Naive thymus-derived CD4-positive, alpha-beta T cell (primary cell): ENCODE measurements around the gene IFI27. TPM values are rescaled to one million over a fixed set of nuclear protein-coding genes. Genes with fewer than 3 reads are reported as not detected.
"Not testable (repeated sequence)": the region's sequence is repeated elsewhere in the genome, so short reads cannot be mapped to it uniquely, and the experiment has no call there.

ENCODE experiments used
- ATAC-seq: fragments of 150-1000 bp; cut with Tn5 transposase; 2 replicates; pipeline ENCODE4 v1.10.0; 2021; ENCODE audit warnings: mild to moderate bottlenecking, moderate library complexity
- CTCF ChIA-PET: fragments of 350-600 bp; sonication (Branson Sonifier 250); formaldehyde crosslinking; loops from one replicate; lab custom pipeline; 2021; ENCODE audit warnings: antibody characterized with exemption; lab: Charles Lee
- POLR2A ChIA-PET: fragments of 350-600 bp; sonication (Branson Sonifier 250); formaldehyde crosslinking; loops from one replicate; lab custom pipeline; 2021; ENCODE audit warnings: antibody characterized with exemption, inconsistent platforms; lab: Charles Lee
- DNase-seq, 9 donors: peaks; one replicate each; pipeline versions ENCODE4 v3.0.0 to v3.0.0-alpha.2; 2020 to 2022; ENCODE audit warnings: mixed read lengths in 1 of 9
- H3K27ac ChIP-seq: one replicate; pipeline ENCODE4 v1.7.0; 2013; ENCODE audit warnings: mild to moderate bottlenecking, low read depth, low read length, moderate library complexity
- H3K27me3 ChIP-seq, 2 donors: one replicate each; pipeline ENCODE4 v1.7.0; 2013; ENCODE audit warnings: low read length in 2 of 2, mild to moderate bottlenecking in 2 of 2, moderate library complexity in 2 of 2; ENCODE audit not compliant: control insufficient read depth in 2 of 2, insufficient read depth in 2 of 2
- H3K36me3 ChIP-seq, 3 experiments: 1 replicate in 2 of 3; 2 replicates in 1 of 3; pipeline ENCODE4 v1.7.0; 2013; ENCODE audit warnings: low read length in 3 of 3, mild to moderate bottlenecking in 3 of 3, moderate library complexity in 1 of 3; ENCODE audit not compliant: insufficient read depth in 3 of 3, control insufficient read depth in 2 of 3
- H3K4me1 ChIP-seq, 2 donors: one replicate each; pipeline ENCODE4 v1.7.0; 2013; ENCODE audit warnings: low read length in 2 of 2, mild to moderate bottlenecking in 2 of 2, moderate library complexity in 1 of 2; ENCODE audit not compliant: control insufficient read depth in 2 of 2, insufficient read depth in 2 of 2
- H3K4me3 ChIP-seq: 2 replicates; pipeline ENCODE4 v1.7.0; 2013; ENCODE audit warnings: mild to moderate bottlenecking, low read length
- H3K9me3 ChIP-seq, 3 experiments: 1 replicate in 2 of 3; 2 replicates in 1 of 3; pipeline ENCODE4 v1.7.0; 2013; ENCODE audit warnings: low read length in 3 of 3; ENCODE audit not compliant: control insufficient read depth in 2 of 3
- H3K27ac Mint-ChIP-seq, 9 donors: one replicate each; pipeline ENCODE4 v1.8.0; 2020 to 2022; ENCODE audit warnings: mixed read lengths in 9 of 9, mild to moderate bottlenecking in 8 of 9, moderate library complexity in 5 of 9, inconsistent platforms in 2 of 9
- H3K27me3 Mint-ChIP-seq, 5 donors: one replicate each; pipeline ENCODE4 v1.8.0; 2021 to 2022; ENCODE audit warnings: mixed read lengths in 5 of 5, mild to moderate bottlenecking in 1 of 5
- H3K36me3 Mint-ChIP-seq, 5 donors: one replicate each; pipeline ENCODE4 v1.8.0; 2020 to 2022; ENCODE audit warnings: mixed read lengths in 5 of 5, mild to moderate bottlenecking in 3 of 5, inconsistent platforms in 1 of 5
- H3K4me1 Mint-ChIP-seq, 7 donors: one replicate each; pipeline ENCODE4 v1.8.0; 2020 to 2022; ENCODE audit warnings: mixed read lengths in 7 of 7, mild to moderate bottlenecking in 3 of 7, inconsistent platforms in 1 of 7
- H3K4me3 Mint-ChIP-seq, 10 donors: one replicate each; pipeline ENCODE4 v1.8.0; 2020 to 2022; ENCODE audit warnings: mild to moderate bottlenecking in 10 of 10, mixed read lengths in 10 of 10, moderate library complexity in 6 of 10, inconsistent platforms in 2 of 10
- H3K9me3 Mint-ChIP-seq, 11 donors: one replicate each; pipeline ENCODE4 v1.8.0; 2020 to 2022; ENCODE audit warnings: mixed read lengths in 11 of 11, mild to moderate bottlenecking in 4 of 11, inconsistent platforms in 1 of 11, moderate library complexity in 1 of 11
- intact Hi-C, 2 donors: fragments of 100-400 bp; cut with micrococcal nuclease; formaldehyde crosslinking; loops; one replicate each; pipeline ENCODE4 v1.15.1; 2023
- polyA plus RNA-seq, 2 donors: library from polyadenylated mRNA; unstranded; fragments of 300-500 nt; fragmentation: Illumina TruSeq; gene quantifications; one replicate each; pipeline ENCODE4 v1.2.3, GENCODE V29; 2021
- total RNA-seq, 6 experiments: library from RNA in 5 of 6; stranded (reverse) in 5 of 6; gene quantifications; 1 replicate in 5 of 6; 2 replicates in 1 of 6; pipeline ENCODE4 v1.2.3 and lab custom pipeline; 2021 to 2026

Gene IFI27
- 100 to 1,000 TPM in 1 of 5 experiments, 1 to 10 TPM in 1, under 1 TPM in 1, not detected in 2; 1.00 to 221 (median 2.9) TPM for total RNA-seq
- under 1 TPM in 1 of 2 donors, not detected in 1; 0.74 TPM for polyA plus RNA-seq
- not detected for total RNA-seq (lab: John Stamatoyannopoulos, UW)

- CTCF ChIA-PET, result no interaction called here
- peak within 1 kb of the TSS in 1 of 9 donors; percentile 88 for H3K27ac Mint-ChIP-seq
- peak within 1 kb of the TSS in 1 of 10 donors; percentile 84 for H3K4me3 Mint-ChIP-seq
- DNase-seq, result no peak
- H3K36me3 Mint-ChIP-seq, result peaks cover 0 to 5% (median 0%) of the 10 kb centered on the region in 5 donors
- H3K36me3 ChIP-seq, result no peaks in the 10 kb centered on the region
- H3K9me3 Mint-ChIP-seq, result no peaks in the 10 kb centered on the region
- H3K27me3 ChIP-seq, result no peaks in the 10 kb centered on the region
- H3K27me3 Mint-ChIP-seq, result peaks cover 2 to 9% (median 5%) of the 10 kb centered on the region in 5 donors
- POLR2A ChIA-PET, result no interaction called here
- ATAC-seq, result no peak
- H3K9me3 ChIP-seq, result no peaks in the 10 kb centered on the region
- H3K27ac ChIP-seq, result no peak within 1 kb of the TSS
- H3K4me1 Mint-ChIP-seq, result peaks cover 0 to 42% (median 0%) of the 10 kb centered on the region in 7 donors
- H3K4me1 ChIP-seq, result no peaks in the 10 kb centered on the region
- intact Hi-C loops, result no loop called here
- H3K4me3 ChIP-seq, result no peak within 1 kb of the TSS
Observed at GRCh38 chr14:94110552-94111181, at the start of gene IFI27. Gene IFI27 (plus strand): TSS chr14:94110736.

GRCh38 chr14:94062344-94062940 is 48.1 kb upstream of the IFI27 start:
- H3K27me3 Mint-ChIP-seq, result no peaks in the 10 kb centered on the region
- peaks cover 26 to 51% of the 10 kb centered on the region in 2 donors for H3K4me1 ChIP-seq
- DNase-seq (no peak), ATAC-seq (no peak)
- peak overlapping the region in 1 of 10 donors; percentile 29 for H3K4me3 Mint-ChIP-seq
- H3K9me3 Mint-ChIP-seq, result peaks cover 0 to 7% (median 0%) of the 10 kb centered on the region in 11 donors
- H3K4me3 ChIP-seq, result no peak overlapping the region
- no peaks in the 10 kb centered on the region for H3K9me3 ChIP-seq
- CTCF ChIA-PET, result interaction anchor here (1.5 kb wide), 1 partner anchor 27 kb away, joined by 3 read pairs; no protein-coding TSS in a partner anchor
- H3K36me3 Mint-ChIP-seq, result peaks cover 6 to 84% (median 45%) of the 10 kb centered on the region in 5 donors
- H3K4me1 Mint-ChIP-seq, result peaks cover 55 to 99% (median 93%) of the 10 kb centered on the region in 7 donors
- no peaks in the 10 kb centered on the region for H3K27me3 ChIP-seq
- intact Hi-C loops, result loop anchor here in 1 of 2 donors (2.0 kb wide), 1 partner anchor 16 kb away; no protein-coding TSS in a partner anchor
- no peak overlapping the region for H3K27ac ChIP-seq
- peak overlapping the region in 3 of 9 donors; percentile 9 to 65 (median 25) for H3K27ac Mint-ChIP-seq
- H3K36me3 ChIP-seq, result peaks cover 36 to 56% (median 50%) of the 10 kb centered on the region in 3 experiments
- POLR2A ChIA-PET, result no interaction called here

DNA sequence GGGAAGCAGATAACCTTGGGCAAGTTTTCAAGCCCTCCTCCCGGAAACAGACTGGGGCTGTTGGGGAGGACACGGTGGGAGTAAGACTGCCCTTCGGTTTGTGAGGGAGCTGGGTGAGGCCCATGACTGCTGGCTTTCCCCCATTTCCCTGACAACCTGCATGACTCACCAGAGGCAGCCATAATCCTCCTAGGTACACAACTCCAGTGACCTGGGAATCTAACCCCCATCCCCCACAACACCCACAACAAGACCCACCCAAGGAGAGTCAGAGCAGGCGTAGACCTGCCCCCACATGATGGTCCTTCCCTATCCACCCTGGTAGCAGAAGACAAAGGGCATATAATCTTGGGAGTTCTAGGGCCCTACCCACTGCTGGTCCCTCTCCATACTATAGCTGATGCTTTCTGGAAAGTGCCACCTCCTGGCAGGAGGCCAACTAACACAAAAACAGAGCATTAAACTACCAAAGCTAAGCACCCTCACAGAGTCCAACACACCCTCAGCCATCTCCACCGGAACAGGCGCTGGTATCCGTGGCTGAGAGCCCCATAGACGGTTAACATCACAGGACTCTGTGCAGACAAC is 44.4 kb upstream of the IFI27 start:
- peaks cover 12 to 21% (median 16%) of the 10 kb centered on the region in 3 experiments for H3K36me3 ChIP-seq
- no peak overlapping the region for H3K4me3 ChIP-seq
- Mint-ChIP-seq H3K27me3 (no peaks in the 10 kb centered on the region), H3K36me3 (peaks cover 16 to 85% (median 60%) of the 10 kb centered on the region in 5 donors), H3K27ac (peak overlapping the region; percentile 2 to 77 (median 63)), H3K9me3 (peaks cover 0 to 43% (median 24%) of the 10 kb centered on the region in 11 donors), H3K4me3 (peak overlapping the region in 6 of 10 donors; percentile 30 to 70 (median 56)), H3K4me1 (peaks cover 62 to 98% (median 94%) of the 10 kb centered on the region in 7 donors)
- CTCF ChIA-PET, result interaction anchor here (0.8 to 1.7 kb wide), 2 partner anchors 71 to 114 kb away, joined by 5 to 6 read pairs; no protein-coding TSS in a partner anchor
- ATAC-seq (no peak), DNase-seq (no peak)
- peaks cover 14 to 22% of the 10 kb centered on the region in 2 donors for H3K4me1 ChIP-seq
- POLR2A ChIA-PET, result interaction anchor here (2.7 kb wide), 1 partner anchor 14 kb away, joined by 14 read pairs; the partner anchor contains the start of genes DDX24 and IFI27L1
- H3K27me3 ChIP-seq, result no peaks in the 10 kb centered on the region
- H3K9me3 ChIP-seq, result peaks cover 0 to 7% (median 0%) of the 10 kb centered on the region in 3 experiments
- H3K27ac ChIP-seq, result no peak overlapping the region
- intact Hi-C loops, result no loop called here

DNA sequence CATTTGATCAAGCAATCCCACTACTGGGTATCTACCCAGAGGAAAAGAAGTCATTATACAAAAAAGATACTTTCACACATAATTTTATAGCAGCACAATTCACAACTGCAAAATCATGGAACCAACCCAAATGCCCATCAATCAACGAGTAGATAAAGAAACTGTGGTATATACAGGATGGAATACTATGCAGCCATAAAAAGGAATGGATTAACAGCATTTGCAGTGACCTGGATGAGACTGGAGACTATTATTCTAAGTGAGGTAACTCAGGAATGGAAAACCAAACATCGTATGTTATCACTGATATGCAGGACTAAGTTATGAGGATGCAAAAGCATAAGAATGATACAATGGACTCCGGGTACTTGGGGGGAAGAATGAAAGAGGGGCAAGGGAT is 38.5 kb upstream of the IFI27 start:
- POLR2A ChIA-PET, result not testable (repeated sequence)

DNA sequence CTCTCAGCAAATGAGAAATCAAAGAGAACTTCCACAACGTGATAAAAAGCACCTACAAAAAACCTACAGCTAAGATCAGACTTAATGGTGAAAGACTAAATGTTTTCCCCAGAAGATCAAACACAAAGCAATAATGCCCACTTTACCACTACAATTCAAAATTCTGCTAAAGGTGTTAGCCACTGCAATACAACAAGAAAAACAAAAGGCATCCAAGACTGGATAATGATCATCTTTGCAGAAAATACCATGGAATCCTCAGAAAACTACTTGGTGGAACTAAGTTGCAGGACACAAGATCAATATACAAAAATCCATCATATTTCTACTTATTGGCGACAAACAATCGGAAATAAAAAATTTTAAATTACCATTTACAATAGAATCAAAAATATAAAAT is 36.0 kb upstream of the IFI27 start:
- ATAC-seq (no peak), DNase-seq (no peak)
- H3K4me3 ChIP-seq, result no peak overlapping the region
- ChIA-PET POLR2A (no interaction called here), CTCF (no interaction called here)
- peaks cover 4 to 7% (median 5%) of the 10 kb centered on the region in 3 experiments for H3K9me3 ChIP-seq
- H3K9me3 Mint-ChIP-seq, result peaks cover 0 to 54% (median 28%) of the 10 kb centered on the region in 11 donors
- peaks cover 10 to 27% (median 17%) of the 10 kb centered on the region in 3 experiments for H3K36me3 ChIP-seq
- H3K27ac Mint-ChIP-seq, result peak overlapping the region in 1 of 9 donors; percentile 22
- peak overlapping the region; percentile 11 to 99 (median 59) for H3K4me3 Mint-ChIP-seq
- no peak overlapping the region for H3K27ac ChIP-seq
- peaks cover 45 to 86% (median 79%) of the 10 kb centered on the region in 7 donors for H3K4me1 Mint-ChIP-seq
- H3K4me1 ChIP-seq, result peaks cover 24 to 42% of the 10 kb centered on the region in 2 donors
- no peaks in the 10 kb centered on the region for H3K27me3 Mint-ChIP-seq
- no peaks in the 10 kb centered on the region for H3K27me3 ChIP-seq
- peaks cover 39 to 78% (median 73%) of the 10 kb centered on the region in 5 donors for H3K36me3 Mint-ChIP-seq
- intact Hi-C loops, result no loop called here

More for the DNA sequence above, 38.5 kb upstream of the IFI27 start:
- H3K9me3 ChIP-seq, intact Hi-C loops, H3K27ac Mint-ChIP-seq, CTCF ChIA-PET, DNase-seq, H3K27me3 Mint-ChIP-seq, H3K4me3 ChIP-seq, ATAC-seq, H3K27ac ChIP-seq, H3K27me3 ChIP-seq: not testable (repeated sequence)
- peaks cover 46 to 86% (median 80%) of the 10 kb centered on the region in 7 donors for H3K4me1 Mint-ChIP-seq
- Histone ChIP-seq H3K4me1 (peaks cover 12 to 20% of the 10 kb centered on the region in 2 donors), H3K36me3 (peaks cover 2 to 11% (median 10%) of the 10 kb centered on the region in 3 experiments)
- peaks cover 0 to 79% (median 43%) of the 10 kb centered on the region in 11 donors for H3K9me3 Mint-ChIP-seq
- H3K4me3 Mint-ChIP-seq, result peak overlapping the region in 7 of 10 donors; percentile 17 to 58 (median 52)
- peaks cover 34 to 82% (median 74%) of the 10 kb centered on the region in 5 donors for H3K36me3 Mint-ChIP-seq

GRCh38 chr14:94075008-94075407 is 35.5 kb upstream of the IFI27 start:
- DNase-seq (no peak), ATAC-seq (no peak)
- Histone ChIP-seq H3K27me3 (no peaks in the 10 kb centered on the region), H3K4me1 (peaks cover 27 to 44% of the 10 kb centered on the region in 2 donors), H3K36me3 (peaks cover 10 to 24% (median 17%) of the 10 kb centered on the region in 3 experiments), H3K27ac (no peak overlapping the region), H3K9me3 (peaks cover 3 to 5% (median 4%) of the 10 kb centered on the region in 3 experiments), H3K4me3 (no peak overlapping the region)
- H3K27ac Mint-ChIP-seq, result no peak overlapping the region
- H3K36me3 Mint-ChIP-seq, result peaks cover 39 to 77% (median 71%) of the 10 kb centered on the region in 5 donors
- peak overlapping the region in 8 of 10 donors; percentile 63 to 99 (median 85) for H3K4me3 Mint-ChIP-seq
- peaks cover 48 to 85% (median 77%) of the 10 kb centered on the region in 7 donors for H3K4me1 Mint-ChIP-seq
- intact Hi-C loops, result no loop called here
- ChIA-PET POLR2A (no interaction called here), CTCF (no interaction called here)
- H3K9me3 Mint-ChIP-seq, result peaks cover 0 to 51% (median 27%) of the 10 kb centered on the region in 11 donors
- H3K27me3 Mint-ChIP-seq, result no peaks in the 10 kb centered on the region
